ENCODE measurements around the gene CST5.
"Not testable (repeated sequence)": the region's sequence is repeated elsewhere in the genome, so short reads cannot be mapped to it uniquely, and the experiment has no call there.

Gene CST5

GRCh38 chr20:23879328-23879798, at the start of gene CST5:
Gene CST5 (minus strand): TSS chr20:23879748. CDS start chr20:23879676, 72 bp downstream.
- DNase-seq = no peak

- DNase-seq = no peak
Observed at GRCh38 chr20:23928788-23929187, 49.2 kb upstream of the CST5 start.

GRCh38 chr20:23928353-23928752, 48.8 kb upstream of the CST5 start:
- DNase-seq = no peak

GRCh38 chr20:23926944-23927872, 47.7 kb upstream of the CST5 start:
- DNase-seq = no peak

- DNase-seq = no peak
Observed at GRCh38 chr20:23926526-23926880, 47.0 kb upstream of the CST5 start.

- no peak for DNase-seq
Observed at GRCh38 chr20:23925789-23926525, 46.4 kb upstream of the CST5 start.

GRCh38 chr20:23924751-23925150, 45.2 kb upstream of the CST5 start:
- DNase-seq = no peak

- DNase-seq = no peak
Observed at GRCh38 chr20:23923891-23924435, 44.4 kb upstream of the CST5 start.

- no peak for DNase-seq
Observed at GRCh38 chr20:23923311-23923710, 43.8 kb upstream of the CST5 start.

GRCh38 chr20:23920408-23921325, 41.1 kb upstream of the CST5 start:
- no peak for DNase-seq

GRCh38 chr20:23918896-23919295, 39.3 kb upstream of the CST5 start:
- DNase-seq = no peak

- no peak for DNase-seq
Observed at GRCh38 chr20:23918101-23918862, 38.7 kb upstream of the CST5 start.

- no peak for DNase-seq
Observed at GRCh38 chr20:23917024-23917725, 37.6 kb upstream of the CST5 start.

- no peak for DNase-seq
Observed at GRCh38 chr20:23915844-23916243, 36.3 kb upstream of the CST5 start.

- not testable (repeated sequence) for DNase-seq
Observed at GRCh38 chr20:23914469-23914868, 34.9 kb upstream of the CST5 start.

- no peak for DNase-seq
Observed at GRCh38 chr20:23910210-23910609, 30.7 kb upstream of the CST5 start.

- DNase-seq = no peak
Observed at GRCh38 chr20:23909390-23909789, 29.8 kb upstream of the CST5 start.

- DNase-seq = no peak
Observed at GRCh38 chr20:23907579-23907978, 28.0 kb upstream of the CST5 start.

GRCh38 chr20:23902396-23902795, 22.8 kb upstream of the CST5 start:
- DNase-seq = not testable (repeated sequence)

- DNase-seq = not testable (repeated sequence)
Observed at GRCh38 chr20:23890867-23891266, 11.3 kb upstream of the CST5 start.

GRCh38 chr20:23889775-23890187, 10.2 kb upstream of the CST5 start:
- peak; percentile 6 for DNase-seq
